Hippocampal formation (tissue), 2 donors: Measurements from ENCODE around the gene MICAL2.

Source experiments
- DNase-seq, 2 donors: peaks; one replicate each; lab custom pipeline; 2025; lab: John Stamatoyannopoulos, UW

Gene MICAL2

GRCh38 chr11:12232817-12233601 lies 122.6 kb downstream of the MICAL2 start:
- DNase-seq = no peak

- no peak for DNase-seq
Observed at GRCh38 chr11:12233602-12233925, 123.2 kb downstream of the MICAL2 start.

- no peak for DNase-seq
Observed at GRCh38 chr11:12234221-12234620, 123.8 kb downstream of the MICAL2 start.

GRCh38 chr11:12235080-12235479 lies 124.7 kb downstream of the MICAL2 start:
- no peak for DNase-seq

- no peak for DNase-seq
Observed at GRCh38 chr11:12235553-12235946, 125.2 kb downstream of the MICAL2 start.

GRCh38 chr11:12235947-12236743 lies 125.8 kb downstream of the MICAL2 start:
- peak; percentile 8 to 64 for DNase-seq

GRCh38 chr11:12236744-12237101 lies 126.3 kb downstream of the MICAL2 start:
- DNase-seq = no peak

GRCh38 chr11:12237381-12237784 lies 127.0 kb downstream of the MICAL2 start:
- DNase-seq = no peak

- DNase-seq = no peak
Observed at GRCh38 chr11:12238420-12238819, 128.0 kb downstream of the MICAL2 start.

GRCh38 chr11:12239396-12239795 lies 129.0 kb downstream of the MICAL2 start:
- DNase-seq = no peak

- DNase-seq = no peak
Observed at GRCh38 chr11:12239804-12240371, 129.5 kb downstream of the MICAL2 start.

- DNase-seq = no peak
Observed at GRCh38 chr11:12240677-12241076, 130.3 kb downstream of the MICAL2 start.

- DNase-seq = no peak
Observed at GRCh38 chr11:12241401-12241800, 131.0 kb downstream of the MICAL2 start.

GRCh38 chr11:12241971-12242672 lies 131.7 kb downstream of the MICAL2 start:
- no peak for DNase-seq

- DNase-seq = no peak
Observed at GRCh38 chr11:12242966-12243365, 132.6 kb downstream of the MICAL2 start.

- no peak for DNase-seq
Observed at GRCh38 chr11:12243486-12243885, 133.1 kb downstream of the MICAL2 start.

GRCh38 chr11:12243911-12244550 lies 133.6 kb downstream of the MICAL2 start:
- DNase-seq = peak; percentile 15 to 51

- no peak for DNase-seq
Observed at GRCh38 chr11:12245091-12245490, 134.7 kb downstream of the MICAL2 start.

- DNase-seq = no peak
Observed at GRCh38 chr11:12245549-12246016, 135.2 kb downstream of the MICAL2 start.

GRCh38 chr11:12246147-12246546 lies 135.8 kb downstream of the MICAL2 start:
- DNase-seq = no peak

GRCh38 chr11:12246989-12247388 lies 136.6 kb downstream of the MICAL2 start:
- no peak for DNase-seq
